Measurements from ENCODE around the gene SCP2.

- TF ChIP-seq CTCF (IDR thresholded peaks at IDR 0.05) (no peak), POLR2A (IDR thresholded peaks at IDR 0.05) (no peak)
Measured at GRCh38 chr1:53093778-53094532, 166.9 kb downstream of the SCP2 start.

Data from right lobe of liver (tissue), 4 donors.